ENCODE measurements around the gene ZYG11A. TPM values are rescaled to one million over a fixed set of nuclear protein-coding genes. Genes with fewer than 3 reads are reported as not detected.

The ZYG11A gene
- total and polyA plus RNA-seq, 2 experiments from 2014 or later: 0.04 TPM; not detected in 1

DNA sequence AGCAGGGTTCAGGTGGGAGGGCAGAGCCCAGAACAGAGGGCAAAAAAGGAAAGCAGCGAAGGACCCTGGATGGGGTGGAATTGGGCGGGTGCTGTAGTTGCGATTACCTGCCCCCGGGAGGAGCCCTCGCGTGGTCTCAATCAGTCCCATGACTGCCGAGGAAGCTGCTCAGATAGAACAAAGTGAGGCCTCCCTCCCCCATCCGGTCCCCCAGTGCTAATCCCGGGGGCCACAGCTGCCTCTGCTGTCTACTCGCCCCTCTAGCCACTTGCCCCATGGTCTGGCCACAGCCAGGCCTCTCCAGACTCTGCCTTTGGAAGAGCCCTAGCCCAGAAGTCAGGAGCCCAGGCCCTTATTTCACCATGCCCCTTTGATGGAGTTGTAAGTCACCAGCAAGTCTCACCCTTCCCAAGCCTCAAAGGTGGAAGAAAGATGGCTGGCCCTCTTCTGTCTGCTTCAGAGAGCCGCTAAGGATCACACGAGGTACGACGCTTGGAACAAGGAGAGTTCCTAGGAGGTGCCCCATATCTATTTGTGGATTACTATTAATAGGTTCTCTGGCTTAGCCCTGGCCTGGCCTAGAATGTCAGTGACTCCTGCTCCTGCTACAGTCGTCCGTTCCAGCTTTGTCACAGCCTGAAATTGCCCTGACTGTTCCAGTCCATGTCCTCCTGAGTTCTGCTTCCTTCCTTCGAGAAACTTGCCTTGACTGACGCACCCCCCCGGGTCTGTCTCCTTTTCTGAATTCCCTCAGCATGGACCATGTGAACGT is 62.6 kb downstream of the ZYG11A start:
- Histone ChIP-seq H3K9ac (no peak overlapping the region), H3K36me3 (ENCODE audit: low read depth) (no peaks in the 10 kb centered on the region), H4K20me1 (ENCODE audit: insufficient read depth) (no peaks in the 10 kb centered on the region), H2AFZ (no peak overlapping the region), H3F3A (ENCODE audit: insufficient read depth) (0 out of 2 replicates have a peak, but pooled peaks cover 5% of the 10 kb centered on the region), H3K4me3 (no peak overlapping the region), H3K4me1 (ENCODE audit: insufficient read depth) (no peaks in the 10 kb centered on the region), H3K27me3 (replicated peaks; ENCODE audit: insufficient read depth) (no peaks in the 10 kb centered on the region), H3K4me2 (ENCODE audit: unreplicated experiment) (no peak overlapping the region), H3K27ac (no peak overlapping the region), H3K79me2 (ENCODE audit: insufficient read depth) (no peaks in the 10 kb centered on the region), H3K9me2 (ENCODE audit: insufficient read depth) (no peaks in the 10 kb centered on the region), H3K9me3 (ENCODE audit: low read depth) (no peaks in the 10 kb centered on the region)
- no peak for TF ChIP-seq EZH2phosphoT487 (IDR thresholded peaks at IDR 0.05; ENCODE audit: insufficient read depth, low read depth)
- TF ChIP-seq EZH2 (IDR thresholded peaks at IDR 0.05; ENCODE audit: insufficient read depth, poor library complexity, severe bottlenecking): no peak
- WGBS, 2 experiments (ENCODE audit: low coverage in 1 of 2, low lambda C conversion rate in 2 of 2, missing lambda C conversion rate in 2 of 2): 81 to 83% methylated on average over 19 to 20 of the region's 20 CpGs
- DNase-seq: peak; percentile 57
- in situ Hi-C loops (cut with MboI): loop anchor here (10.0 kb wide), 1 partner anchor 290 kb away; the partner anchor contains the start of gene CPT2

DNA sequence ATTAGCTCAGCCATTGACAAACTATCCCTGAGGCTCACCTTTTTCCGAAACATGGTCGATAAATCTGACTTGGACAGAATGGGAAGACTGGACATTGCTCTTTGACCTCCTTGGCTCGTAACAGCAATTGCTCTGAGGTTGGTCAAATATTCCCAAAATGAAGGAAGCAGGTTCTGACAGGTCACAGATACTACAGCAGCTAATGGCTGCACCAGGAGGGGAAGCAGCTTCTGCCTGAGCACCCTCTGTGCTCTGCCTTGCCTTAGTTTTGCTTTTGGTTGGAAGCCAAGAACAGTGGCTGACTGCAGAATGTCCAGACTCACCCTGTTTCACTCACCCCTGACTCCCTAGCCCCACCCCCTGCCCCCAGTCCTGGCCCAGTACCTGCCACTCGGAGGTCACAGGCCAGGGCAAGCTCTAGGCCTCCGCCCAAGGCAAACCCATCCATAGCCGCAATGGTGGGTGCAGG is 63.6 kb downstream of the ZYG11A start:
- Histone ChIP-seq H3K27ac (no peak overlapping the region), H3K9ac (no peak overlapping the region), H3K79me2 (ENCODE audit: insufficient read depth) (no peaks in the 10 kb centered on the region), H3K27me3 (replicated peaks; ENCODE audit: insufficient read depth) (no peaks in the 10 kb centered on the region), H3K9me2 (ENCODE audit: insufficient read depth) (no peaks in the 10 kb centered on the region), H3K9me3 (ENCODE audit: low read depth) (no peaks in the 10 kb centered on the region), H4K20me1 (ENCODE audit: insufficient read depth) (no peaks in the 10 kb centered on the region), H3K4me3 (no peak overlapping the region), H2AFZ (no peak overlapping the region), H3K4me2 (ENCODE audit: unreplicated experiment) (no peak overlapping the region), H3F3A (ENCODE audit: insufficient read depth) (0 out of 2 replicates have a peak, but pooled peaks cover 5% of the 10 kb centered on the region), H3K36me3 (ENCODE audit: low read depth) (no peaks in the 10 kb centered on the region), H3K4me1 (ENCODE audit: insufficient read depth) (no peaks in the 10 kb centered on the region)
- no peak for DNase-seq
- TF ChIP-seq EZH2phosphoT487 (IDR thresholded peaks at IDR 0.05; ENCODE audit: insufficient read depth, low read depth) (no peak), EZH2 (IDR thresholded peaks at IDR 0.05; ENCODE audit: insufficient read depth, poor library complexity, severe bottlenecking) (no peak)
- in situ Hi-C loops (cut with MboI): loop anchor here (10.0 kb wide), 1 partner anchor 289 kb away; the partner anchor contains the start of gene CPT2
- WGBS, 2 experiments (ENCODE audit: low coverage in 1 of 2, low lambda C conversion rate in 2 of 2, missing lambda C conversion rate in 2 of 2): 97 to 98% methylated on average over 6 of the region's 6 CpGs

DNA sequence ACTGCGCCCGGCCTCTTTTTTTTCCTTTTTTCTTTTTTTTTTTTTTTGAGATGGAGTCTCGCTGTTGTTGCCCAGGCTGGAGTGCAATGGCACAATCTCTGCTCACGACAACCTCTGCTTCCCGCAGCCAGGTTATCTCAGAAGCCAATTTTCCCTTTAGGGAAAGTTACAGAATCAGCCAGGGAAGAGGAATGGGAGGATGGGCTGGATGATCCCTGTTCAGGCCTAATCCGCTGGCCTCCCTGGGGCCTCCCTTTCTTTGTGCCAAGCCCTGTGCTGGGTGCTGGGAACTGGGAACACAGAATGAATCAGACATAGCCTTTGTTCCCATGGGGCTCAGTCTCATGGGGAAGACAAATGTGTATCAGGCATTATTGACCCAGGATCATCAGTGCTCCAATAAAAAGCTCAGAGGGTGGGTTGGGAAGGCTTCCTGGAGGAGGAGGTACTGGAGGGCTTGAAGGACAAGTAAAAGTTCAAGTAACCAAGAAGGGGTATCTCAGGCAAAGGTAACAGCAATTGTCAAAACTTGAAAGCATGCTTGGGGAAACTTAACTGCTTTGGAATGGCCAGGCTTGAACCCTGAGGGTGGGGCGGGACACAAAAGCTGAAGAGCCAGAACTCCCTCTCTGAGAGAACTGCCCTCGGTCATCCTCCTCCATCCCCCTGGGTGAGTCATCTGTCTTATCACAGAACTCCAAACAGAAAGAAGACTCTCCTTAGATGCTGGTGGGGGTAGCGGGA is 64.7 kb downstream of the ZYG11A start:
- no peak overlapping the region for H3K27ac ChIP-seq
- in situ Hi-C loops (cut with MboI): loop anchor here (10.0 kb wide), 1 partner anchor 288 kb away; the partner anchor contains the start of gene CPT2
- no peaks in the 10 kb centered on the region for H3K79me2 ChIP-seq (ENCODE audit: insufficient read depth)
- TF ChIP-seq EZH2phosphoT487 (IDR thresholded peaks at IDR 0.05; ENCODE audit: insufficient read depth, low read depth): no peak
- no peak for TF ChIP-seq EZH2 (IDR thresholded peaks at IDR 0.05; ENCODE audit: insufficient read depth, poor library complexity, severe bottlenecking)
- no peak overlapping the region for H3K9ac ChIP-seq
- no peaks in the 10 kb centered on the region for H3K4me1 ChIP-seq (ENCODE audit: insufficient read depth)
- 97 to 99% methylated on average over 7 to 9 of the region's 9 CpGs for WGBS, 2 experiments (ENCODE audit: low coverage in 1 of 2, low lambda C conversion rate in 2 of 2, missing lambda C conversion rate in 2 of 2)
- no peaks in the 10 kb centered on the region for H3K36me3 ChIP-seq (ENCODE audit: low read depth)
- H3K27me3 ChIP-seq (replicated peaks; ENCODE audit: insufficient read depth): no peaks in the 10 kb centered on the region
- no peaks in the 10 kb centered on the region for H3K9me3 ChIP-seq (ENCODE audit: low read depth)
- H3K9me2 ChIP-seq (ENCODE audit: insufficient read depth): no peaks in the 10 kb centered on the region
- H3K4me2 ChIP-seq (ENCODE audit: unreplicated experiment): no peak overlapping the region
- no peak for DNase-seq
- H4K20me1 ChIP-seq (ENCODE audit: insufficient read depth): no peaks in the 10 kb centered on the region
- H3F3A ChIP-seq (ENCODE audit: insufficient read depth): 0 out of 2 replicates have a peak, but pooled peaks cover 5% of the 10 kb centered on the region
- H2AFZ ChIP-seq: no peak overlapping the region
- no peak overlapping the region for H3K4me3 ChIP-seq

DNA sequence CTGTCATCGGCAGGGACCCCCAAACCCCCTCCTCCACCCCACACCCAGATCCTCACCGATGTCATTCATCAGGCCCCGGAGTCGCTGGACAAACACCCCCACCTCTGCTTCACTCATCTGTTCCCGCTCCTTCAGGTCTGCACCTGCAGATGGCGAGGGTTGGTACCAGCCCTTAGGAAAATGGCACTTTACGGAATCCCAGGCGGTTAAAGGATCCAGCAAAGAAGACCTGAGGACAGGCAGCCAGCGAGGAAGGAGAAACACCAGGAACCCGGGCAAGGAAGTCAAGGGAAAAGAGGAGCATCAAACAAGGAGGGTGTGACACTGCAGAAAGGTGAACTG is 65.2 kb downstream of the ZYG11A start:
- no peaks in the 10 kb centered on the region for H3K9me2 ChIP-seq (ENCODE audit: insufficient read depth)
- H3K79me2 ChIP-seq (ENCODE audit: insufficient read depth): no peaks in the 10 kb centered on the region
- H3K4me1 ChIP-seq (ENCODE audit: insufficient read depth): no peaks in the 10 kb centered on the region
- H4K20me1 ChIP-seq (ENCODE audit: insufficient read depth): no peaks in the 10 kb centered on the region
- no peak overlapping the region for H3K4me3 ChIP-seq
- no peak for TF ChIP-seq EZH2phosphoT487 (IDR thresholded peaks at IDR 0.05; ENCODE audit: insufficient read depth, low read depth)
- no peak for TF ChIP-seq EZH2 (IDR thresholded peaks at IDR 0.05; ENCODE audit: insufficient read depth, poor library complexity, severe bottlenecking)
- no peak for DNase-seq
- H3K9ac ChIP-seq: no peak overlapping the region
- no peaks in the 10 kb centered on the region for H3K27me3 ChIP-seq (replicated peaks; ENCODE audit: insufficient read depth)
- H3K9me3 ChIP-seq (ENCODE audit: low read depth): no peaks in the 10 kb centered on the region
- 95 to 97% methylated on average over 10 of the region's 10 CpGs for WGBS, 2 experiments (ENCODE audit: low coverage in 1 of 2, low lambda C conversion rate in 2 of 2, missing lambda C conversion rate in 2 of 2)
- no peak overlapping the region for H3K4me2 ChIP-seq (ENCODE audit: unreplicated experiment)
- H2AFZ ChIP-seq: no peak overlapping the region
- H3K27ac ChIP-seq: no peak overlapping the region
- H3K36me3 ChIP-seq (ENCODE audit: low read depth): no peaks in the 10 kb centered on the region
- 0 out of 2 replicates have a peak, but pooled peaks cover 5% of the 10 kb centered on the region for H3F3A ChIP-seq (ENCODE audit: insufficient read depth)
- in situ Hi-C loops (cut with MboI): loop anchor here (10.0 kb wide), 1 partner anchor 287 kb away; the partner anchor contains the start of gene CPT2

Measured in GM23248 (cell line).